HG02870 (cell line): Measurements from ENCODE around the gene PM20D2.
"Not testable (repeated sequence)": the region's sequence is repeated elsewhere in the genome, so short reads cannot be mapped to it uniquely, and the experiment has no call there.

Experiments used
- ATAC-seq: cut with Tn5 transposase; IDR thresholded peaks from one replicate; pipeline ENCODE4 v1.9.1; 2021; ENCODE audit warnings: mild to moderate bottlenecking, moderate library complexity; ENCODE audit not compliant: unreplicated experiment

The PM20D2 gene, protein sequence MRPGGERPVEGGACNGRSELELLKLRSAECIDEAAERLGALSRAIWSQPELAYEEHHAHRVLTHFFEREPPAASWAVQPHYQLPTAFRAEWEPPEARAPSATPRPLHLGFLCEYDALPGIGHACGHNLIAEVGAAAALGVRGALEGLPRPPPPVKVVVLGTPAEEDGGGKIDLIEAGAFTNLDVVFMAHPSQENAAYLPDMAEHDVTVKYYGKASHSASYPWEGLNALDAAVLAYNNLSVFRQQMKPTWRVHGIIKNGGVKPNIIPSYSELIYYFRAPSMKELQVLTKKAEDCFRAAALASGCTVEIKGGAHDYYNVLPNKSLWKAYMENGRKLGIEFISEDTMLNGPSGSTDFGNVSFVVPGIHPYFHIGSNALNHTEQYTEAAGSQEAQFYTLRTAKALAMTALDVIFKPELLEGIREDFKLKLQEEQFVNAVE

DNA sequence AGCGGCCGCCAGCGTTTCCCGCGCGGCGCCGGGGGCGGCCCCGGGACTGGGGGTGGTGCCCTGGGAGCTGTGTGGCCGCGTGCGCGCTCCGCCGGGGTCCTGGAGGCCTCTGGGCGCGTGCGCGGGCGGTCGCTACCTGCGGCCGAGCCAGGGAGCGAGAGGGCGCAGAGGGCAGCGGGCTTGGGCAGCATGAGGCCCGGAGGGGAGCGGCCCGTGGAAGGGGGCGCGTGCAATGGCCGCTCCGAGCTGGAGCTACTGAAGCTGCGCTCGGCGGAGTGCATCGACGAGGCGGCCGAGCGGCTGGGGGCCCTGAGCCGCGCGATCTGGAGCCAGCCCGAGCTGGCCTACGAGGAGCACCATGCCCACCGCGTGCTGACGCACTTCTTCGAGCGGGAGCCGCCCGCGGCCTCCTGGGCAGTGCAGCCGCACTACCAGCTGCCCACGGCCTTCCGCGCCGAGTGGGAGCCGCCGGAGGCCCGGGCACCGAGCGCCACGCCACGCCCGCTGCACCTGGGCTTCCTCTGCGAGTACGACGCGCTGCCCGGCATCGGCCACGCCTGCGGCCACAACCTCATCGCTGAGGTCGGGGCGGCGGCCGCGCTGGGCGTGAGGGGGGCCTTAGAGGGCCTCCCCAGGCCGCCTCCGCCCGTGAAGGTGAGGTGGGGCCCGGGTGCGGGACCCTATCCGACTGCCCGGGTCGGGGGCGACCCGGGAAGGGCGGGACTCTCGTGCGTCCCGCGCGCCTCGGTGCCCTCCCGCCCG lies at the start of gene PM20D2:
TSS of gene PM20D2 (plus strand) at position 100 of the 762 bp plus-strand sequence. CDS start at position 190, 90 bp downstream.
- peak; percentile 58 for ATAC-seq

DNA sequence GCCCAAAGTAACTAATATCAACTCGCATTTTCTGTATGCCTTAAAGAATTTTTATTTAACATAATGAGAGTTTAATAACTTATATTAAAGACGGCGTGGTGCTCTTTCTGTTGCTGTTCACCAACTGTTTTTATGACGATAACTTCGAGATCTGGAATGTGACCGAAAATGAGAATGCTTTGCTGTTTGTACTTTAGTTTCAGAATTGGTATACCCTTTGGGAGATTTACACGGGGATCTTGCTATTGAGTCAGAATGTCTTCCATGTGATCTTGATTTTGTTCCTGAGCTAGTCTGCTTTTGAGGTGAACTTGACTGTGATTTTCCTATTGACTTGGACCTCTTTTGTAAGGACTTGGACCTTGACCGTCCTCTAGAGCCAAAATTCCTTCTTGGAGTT lies 47.4 kb upstream of the PM20D2 start:
- peak; percentile 82 for ATAC-seq

DNA sequence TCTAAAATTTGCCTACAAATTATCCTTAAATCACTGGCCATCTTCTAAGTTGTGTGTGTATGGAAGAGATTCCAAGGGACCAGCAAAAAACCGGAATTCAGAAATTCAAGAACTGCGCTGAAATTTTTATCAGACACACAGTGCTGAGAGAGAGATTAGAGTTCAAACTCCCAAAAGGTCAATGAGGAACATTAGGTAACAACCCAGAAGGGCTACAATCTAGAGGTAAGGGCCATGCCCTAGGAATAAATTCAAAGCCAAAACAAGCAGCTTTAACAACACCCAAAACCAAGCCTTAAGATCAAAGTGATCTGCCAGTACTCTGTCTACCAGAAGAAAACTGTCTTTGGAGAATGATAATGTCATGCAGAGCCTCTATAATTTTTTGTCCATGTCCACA lies 45.7 kb upstream of the PM20D2 start:
- no peak for ATAC-seq

DNA sequence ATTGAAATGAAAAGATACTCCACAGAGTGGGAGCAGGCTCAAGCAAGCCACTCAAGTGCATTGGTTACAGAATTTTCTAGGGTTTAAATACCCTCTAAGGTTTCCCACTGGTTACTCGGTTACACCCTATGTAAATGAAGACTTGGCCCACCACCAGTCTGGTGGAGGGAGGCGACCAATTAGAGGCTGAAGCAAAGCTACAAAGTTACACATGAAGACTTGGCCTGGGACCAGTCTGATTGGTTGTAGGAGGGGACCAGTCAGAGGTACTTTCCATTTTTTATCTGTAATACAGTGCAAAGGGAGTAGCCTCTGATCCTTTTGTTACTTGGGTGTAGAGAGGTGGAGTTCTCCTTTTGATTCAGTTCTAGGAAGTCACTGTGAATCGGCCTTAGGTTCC lies 35.6 kb upstream of the PM20D2 start:
- no peak for ATAC-seq

DNA sequence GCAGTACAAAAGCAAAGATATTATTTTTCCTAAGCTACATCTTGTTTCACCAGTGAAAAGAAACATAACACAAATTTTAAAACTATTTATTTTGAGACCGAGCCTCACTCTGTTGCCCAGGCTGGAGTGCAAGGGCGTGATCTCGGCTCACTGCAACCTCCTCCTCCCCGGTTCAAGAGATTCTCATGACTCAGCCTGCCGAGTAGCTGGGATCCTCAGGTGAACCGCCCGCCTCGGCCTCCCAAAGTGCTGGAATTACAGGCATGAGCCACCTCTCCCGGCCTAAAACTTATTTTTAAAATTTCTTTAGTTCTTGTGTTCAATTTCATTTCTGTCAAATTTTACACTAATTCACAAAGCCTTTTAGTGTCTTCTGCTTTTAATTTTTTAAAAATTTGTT lies 33.9 kb upstream of the PM20D2 start:
- no peak for ATAC-seq

DNA sequence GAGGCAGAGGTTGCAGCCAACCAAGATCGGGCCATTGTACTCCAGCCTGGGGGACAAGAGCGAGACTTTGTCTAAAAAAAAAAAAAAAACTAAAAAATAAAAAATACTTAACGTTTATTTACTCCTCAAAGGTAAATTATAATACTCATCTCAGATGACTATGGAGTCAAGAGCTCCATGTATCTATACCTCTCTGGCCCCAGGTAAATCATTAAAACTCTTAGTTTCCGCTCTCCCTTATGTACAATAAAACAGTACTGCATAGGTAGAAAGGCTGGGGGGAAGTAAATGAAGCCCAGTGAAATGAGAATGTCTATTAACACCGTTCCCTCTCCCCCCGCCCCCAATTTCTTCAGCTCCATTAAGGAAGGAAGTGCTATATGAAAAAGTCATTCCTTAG lies 29.2 kb upstream of the PM20D2 start:
- no peak for ATAC-seq

DNA sequence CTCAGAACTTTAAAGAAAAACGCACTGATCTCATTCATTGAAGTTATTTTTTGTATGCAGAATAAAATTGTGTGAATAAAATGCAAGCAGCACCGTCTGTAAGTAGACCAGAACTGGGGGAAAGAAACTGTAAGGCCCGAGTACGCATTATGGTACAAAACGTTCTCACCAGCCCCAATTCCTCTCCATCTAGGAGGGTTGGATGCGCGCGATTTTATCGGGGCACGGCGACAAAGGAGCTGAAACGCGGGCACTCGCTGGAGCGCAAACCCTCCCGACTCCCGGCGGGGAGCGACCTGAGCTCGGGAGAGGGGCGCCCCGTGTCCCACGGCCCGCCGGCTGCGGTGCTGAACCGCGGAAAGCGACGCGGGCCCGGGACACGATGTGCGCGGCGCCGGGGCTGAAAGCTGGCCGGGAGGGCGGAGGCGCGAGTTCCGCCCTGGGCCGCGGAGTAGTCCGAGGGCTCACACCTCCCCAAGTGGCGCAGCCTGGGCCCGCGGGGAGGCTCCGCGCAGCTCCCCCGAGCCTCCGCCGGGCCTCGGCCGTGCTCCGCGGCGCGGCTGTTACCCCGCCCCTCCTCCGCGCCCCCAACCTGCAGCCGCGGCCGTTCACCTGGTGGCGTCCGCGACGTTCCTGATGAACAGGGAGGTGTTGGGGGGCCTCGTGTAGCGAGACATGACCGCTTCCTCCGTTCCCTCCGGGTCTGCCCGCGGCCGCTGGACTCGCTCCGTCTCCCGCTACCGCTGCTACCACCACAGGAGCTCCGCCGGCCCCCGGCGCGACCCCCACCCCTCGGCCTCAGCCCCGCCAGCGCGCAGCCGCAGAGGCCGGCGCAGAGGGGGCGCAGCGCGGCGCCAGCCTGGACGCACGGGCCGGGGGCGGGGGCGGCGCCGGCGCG lies 28.4 kb upstream of the PM20D2 start, which contains the start of gene SRSF12:
TSS of gene SRSF12 (minus strand) at position 861 of the 898 bp plus-strand sequence. CDS start at position 677, 184 bp downstream.
- ATAC-seq: peak; percentile 61

DNA sequence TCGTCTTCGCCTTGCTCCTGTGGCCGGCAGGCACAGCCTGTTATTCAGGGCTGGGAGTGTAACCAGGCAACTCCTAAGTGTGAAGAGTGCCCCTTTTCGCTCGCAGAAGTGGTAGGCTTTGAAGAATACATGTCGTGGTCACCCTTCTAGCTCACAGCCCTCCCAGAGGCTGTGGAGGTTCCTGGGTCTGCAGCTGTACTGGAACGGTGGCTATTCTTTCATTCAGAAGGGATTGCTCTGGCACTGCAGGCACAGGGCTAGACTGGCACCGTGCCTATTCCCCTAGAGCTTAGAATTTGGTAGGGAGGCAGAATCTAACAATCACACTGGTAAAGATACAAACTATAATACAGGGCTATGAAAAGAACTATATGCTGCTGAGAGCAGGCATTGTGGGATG lies 26.9 kb upstream of the PM20D2 start:
- ATAC-seq: no peak

DNA sequence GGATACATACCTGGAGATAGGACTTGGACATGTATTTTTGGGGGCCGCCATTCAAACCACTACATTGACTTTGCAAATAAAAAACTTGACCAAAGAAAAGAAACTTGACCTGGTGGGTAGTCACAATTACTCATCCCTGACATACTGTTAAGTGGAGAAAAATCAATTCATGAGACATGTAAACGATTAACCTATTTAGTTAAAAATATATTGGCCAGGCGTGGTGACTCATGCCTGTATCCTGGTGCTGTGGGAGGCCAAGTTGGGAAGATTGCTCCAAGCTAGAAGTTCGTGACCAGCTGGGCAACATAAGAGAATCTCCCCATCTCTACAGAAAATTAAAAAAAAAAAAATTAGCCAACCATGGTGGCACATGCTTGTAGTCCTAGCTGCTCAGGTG lies 25.5 kb upstream of the PM20D2 start:
- no peak for ATAC-seq

DNA sequence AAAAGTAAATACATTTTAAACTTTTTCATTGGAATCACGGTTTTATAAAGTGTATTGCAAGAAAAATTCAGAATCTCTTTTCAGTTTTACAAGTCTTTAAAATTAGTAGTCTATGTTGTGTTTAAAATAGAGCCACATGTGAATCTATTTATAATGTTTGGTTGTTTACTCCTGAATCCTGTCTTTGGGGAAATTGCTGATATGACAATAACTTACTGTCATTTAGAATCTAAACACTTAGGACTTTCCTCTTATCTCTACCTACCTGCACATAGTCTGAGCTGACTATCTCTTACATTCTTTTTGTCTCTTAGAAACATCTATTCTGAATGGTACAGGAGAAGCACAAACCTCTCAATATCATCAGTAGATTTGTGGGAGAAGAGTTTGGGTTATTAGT lies 23.9 kb upstream of the PM20D2 start:
- no peak for ATAC-seq

DNA sequence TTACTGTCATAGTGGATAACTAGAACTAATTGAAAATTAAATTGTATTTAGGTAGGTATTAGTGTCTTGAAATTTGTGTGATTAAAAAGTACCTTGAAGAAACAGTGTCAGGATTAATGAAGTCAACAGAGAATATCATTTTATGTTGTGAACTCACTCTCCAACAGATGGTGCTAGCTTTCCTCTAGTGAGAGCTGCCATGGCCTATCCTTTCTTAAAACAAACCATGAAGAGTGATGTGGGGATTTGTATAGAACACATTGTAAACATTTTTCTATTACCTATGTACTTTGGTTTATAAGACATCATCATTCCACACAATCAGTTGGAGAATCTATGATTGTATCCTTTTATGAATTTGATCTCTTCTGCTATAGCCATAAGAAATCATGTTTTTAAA lies 23.2 kb upstream of the PM20D2 start:
- ATAC-seq: peak; percentile 69

DNA sequence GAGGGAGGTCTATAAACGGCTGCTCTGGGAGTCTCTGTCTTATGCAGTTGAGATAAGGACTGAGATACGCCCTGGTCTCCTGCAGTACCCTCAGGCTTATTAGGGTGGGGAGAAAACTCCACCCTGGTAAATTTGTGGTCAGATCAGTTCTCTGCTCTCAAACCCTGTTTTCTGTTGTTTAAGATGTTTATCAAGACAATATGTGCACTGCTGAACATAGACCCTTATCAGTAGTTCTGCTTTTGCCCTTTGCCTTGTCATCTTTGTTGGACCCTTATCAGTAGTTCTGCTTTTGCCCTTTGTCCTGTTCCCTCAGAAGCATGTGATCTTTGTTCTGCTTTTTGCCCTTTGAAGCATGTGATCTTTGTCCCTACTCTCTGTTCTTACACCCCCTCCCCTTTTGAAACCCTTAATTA lies 17.6 kb upstream of the PM20D2 start:
- not testable (repeated sequence) for ATAC-seq

DNA sequence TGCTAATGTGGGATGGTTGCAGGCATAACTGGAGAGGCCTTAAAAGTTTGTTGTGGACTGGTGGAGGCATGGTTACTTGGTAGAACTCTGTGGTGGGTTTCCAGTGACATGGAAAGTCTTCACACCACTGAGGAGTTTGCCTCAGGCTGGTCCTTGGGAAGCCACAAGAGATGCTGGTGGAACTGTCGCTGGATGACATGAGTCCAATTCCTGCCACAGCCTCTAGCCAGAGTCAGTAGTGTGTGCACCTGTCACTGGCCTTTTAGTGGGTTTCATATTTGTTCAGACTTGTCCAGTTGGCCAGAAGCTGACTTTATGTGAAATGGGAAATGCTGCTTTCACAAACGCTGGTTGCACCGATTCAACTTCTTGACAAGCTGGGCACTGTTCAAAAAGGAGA lies 14.3 kb upstream of the PM20D2 start:
- no peak for ATAC-seq

DNA sequence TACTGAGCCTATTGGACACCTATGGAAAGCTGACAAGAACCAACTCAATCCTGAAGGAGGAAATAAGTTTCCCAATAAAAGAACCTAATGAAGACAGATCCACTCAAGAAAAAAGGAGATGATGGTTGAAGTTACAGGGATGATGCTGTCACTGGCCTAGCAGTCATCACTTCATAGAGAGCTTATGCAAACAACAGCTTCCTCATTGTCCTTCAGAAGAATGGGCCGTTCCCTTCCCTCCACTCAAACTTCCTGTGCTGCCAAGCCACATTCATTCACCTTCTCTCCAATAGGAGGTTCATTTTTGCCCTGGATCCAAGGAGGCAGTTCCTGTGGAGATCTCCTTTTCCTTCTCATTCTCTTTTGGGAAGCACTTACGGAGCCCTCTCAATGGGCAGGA lies 13.8 kb upstream of the PM20D2 start:
- ATAC-seq: no peak

DNA sequence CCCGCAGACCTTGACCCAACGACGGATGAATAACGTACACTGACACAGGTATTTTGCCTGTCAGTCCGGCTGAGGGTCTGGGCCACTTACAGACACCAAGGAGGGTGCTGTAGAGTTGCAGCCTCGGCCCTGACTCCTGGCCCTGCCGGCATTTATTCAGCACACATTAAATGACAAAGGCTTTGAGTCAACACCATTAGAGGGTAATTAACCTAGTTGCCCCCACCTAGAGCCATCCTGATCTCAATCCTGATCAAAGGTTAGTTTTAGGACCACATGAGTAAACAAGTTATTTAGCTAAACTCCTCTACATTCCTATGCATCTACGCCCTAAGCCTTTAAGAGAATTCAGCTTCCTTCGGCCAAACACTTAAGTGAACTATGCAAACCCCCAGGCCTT lies 11.9 kb upstream of the PM20D2 start:
- no peak for ATAC-seq

DNA sequence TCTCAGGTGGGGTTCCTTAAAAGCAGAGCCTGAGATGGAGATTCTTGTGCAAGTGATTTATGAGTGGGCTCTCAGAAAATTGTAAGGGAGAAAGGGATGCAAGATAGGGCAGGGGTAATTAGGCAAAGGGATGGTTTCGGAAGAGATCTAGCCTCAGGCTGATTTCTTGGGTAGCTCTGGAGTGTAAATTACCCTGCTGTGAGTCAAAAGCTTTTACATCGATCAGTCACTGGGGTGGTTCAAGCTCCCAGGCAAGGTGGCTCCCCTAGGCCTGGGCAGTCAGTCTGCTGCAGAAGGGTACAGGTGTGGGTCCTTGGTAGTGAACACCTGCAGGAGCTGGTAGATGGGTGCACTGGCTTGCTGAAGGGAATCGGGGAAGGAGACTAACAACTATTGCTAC lies 11.1 kb upstream of the PM20D2 start:
- no peak for ATAC-seq

DNA sequence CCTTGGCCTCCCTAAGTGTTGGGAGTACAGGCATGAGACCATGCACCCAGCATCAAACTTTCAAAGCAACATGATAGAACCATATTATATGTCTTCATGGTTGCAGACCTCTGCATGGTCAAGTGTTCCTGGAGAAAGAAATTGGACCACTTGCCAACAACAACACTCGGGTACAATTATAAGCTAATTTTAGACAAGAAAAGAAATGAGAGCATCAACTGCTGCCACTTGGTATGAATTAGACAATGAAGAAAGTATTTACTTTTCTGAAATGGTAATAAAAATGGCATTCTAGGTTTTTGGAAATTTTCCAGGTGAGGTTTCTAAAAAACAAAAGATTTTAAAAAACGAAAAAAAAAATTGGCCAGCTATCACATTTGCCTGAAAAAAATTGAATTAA lies 7.7 kb upstream of the PM20D2 start:
- no peak for ATAC-seq

DNA sequence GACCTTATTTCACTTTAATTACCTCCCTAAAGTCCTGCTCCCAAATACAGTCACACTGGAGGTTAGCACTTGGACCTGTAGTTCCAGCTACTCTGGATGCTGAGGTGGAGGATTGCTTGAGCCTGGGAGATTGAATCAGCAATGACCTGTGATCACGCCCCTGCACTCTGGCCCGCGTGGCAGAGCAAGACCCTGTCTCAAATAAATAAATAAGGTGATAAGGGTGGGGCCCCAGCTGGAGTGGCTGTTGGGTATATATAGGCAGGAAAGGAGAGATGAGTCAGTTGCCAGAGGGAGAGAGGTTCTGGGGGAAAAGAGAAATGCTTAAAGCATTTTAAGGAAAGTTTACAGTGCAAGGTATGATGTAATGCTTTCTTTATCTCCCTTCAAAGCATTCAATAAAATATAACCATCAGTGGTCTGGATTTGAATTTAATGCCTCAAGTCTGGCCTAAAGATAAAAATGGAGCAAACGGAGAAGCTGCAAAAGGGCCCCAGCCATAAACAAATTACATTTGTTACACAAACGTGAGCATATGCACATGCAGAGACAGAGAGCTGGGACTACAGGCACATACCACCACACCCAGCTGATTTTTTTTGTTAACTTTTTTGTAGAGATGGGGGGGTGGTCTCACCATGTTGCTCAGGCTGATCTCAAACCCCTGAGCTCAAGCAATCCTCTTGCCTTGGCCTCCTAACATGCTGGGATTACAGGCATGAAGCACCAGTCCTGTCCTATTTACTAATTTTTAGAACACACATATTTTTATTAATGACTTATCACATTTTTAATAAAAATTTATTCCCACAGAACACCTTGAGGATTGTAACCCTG lies 6.1 kb upstream of the PM20D2 start:
- no peak for ATAC-seq

DNA sequence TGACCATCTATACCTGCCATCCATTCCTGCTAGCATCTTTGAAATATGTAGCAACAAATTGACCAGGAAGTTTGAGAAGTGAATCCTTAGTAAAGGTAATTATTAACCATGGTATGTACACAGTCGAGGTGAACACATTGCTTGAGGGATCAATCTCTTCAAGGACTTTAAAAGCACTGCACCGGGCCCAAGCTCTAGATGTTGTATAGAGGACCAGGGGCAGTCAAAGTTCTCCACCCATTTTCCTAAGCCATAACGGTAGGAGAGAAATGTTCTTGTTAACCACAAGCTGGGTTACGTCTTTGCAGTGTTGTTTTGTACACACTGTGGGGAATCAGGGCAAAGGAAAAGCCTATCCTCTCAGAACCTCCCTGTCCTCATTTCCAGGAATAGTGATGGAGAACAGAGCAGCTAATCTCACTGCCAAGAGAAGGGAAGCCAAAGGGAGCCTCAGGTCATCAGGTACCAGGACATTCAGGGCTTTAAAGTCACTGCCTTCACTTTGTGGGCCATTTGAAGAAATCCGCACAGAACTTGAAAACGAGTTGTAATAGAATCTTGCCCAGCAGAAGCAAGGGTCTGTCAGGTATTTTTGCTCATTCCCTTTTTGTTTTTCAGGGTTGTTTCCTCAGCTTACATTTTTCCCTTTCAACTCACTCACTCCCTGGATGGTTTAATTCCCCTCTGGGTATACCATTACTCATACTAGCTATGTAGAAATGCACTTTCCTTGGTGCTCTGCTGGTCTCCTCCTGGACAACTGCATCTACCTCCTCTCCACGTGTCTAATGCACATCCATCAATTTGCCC lies 5.3 kb upstream of the PM20D2 start:
- no peak for ATAC-seq
